Ovary (tissue), 9 donors: Measurements from ENCODE around the gene C2orf80. TPM values are rescaled to one million over a fixed set of nuclear protein-coding genes. Genes with fewer than 3 reads are reported as not detected.
A peak's percentile ranks its signal among the peaks of the same experiment; 100 is the strongest.

ENCODE experiments used
- DNase-seq, 5 donors: peaks; one replicate each; pipeline ENCODE4 v3.0.0-alpha.2; 2019 to 2020
- H3K27ac ChIP-seq, 2 donors: fragments of 200-600 bp; one replicate each; pipeline versions ENCODE4 v1.5.1 to v1.8.0; 2019 to 2022
- H3K27me3 ChIP-seq: fragments of 200-600 bp; one replicate; pipeline ENCODE4 v1.8.0; 2022
- H3K36me3 ChIP-seq: fragments of 200-600 bp; sonication (generic); one replicate; pipeline ENCODE4 v1.5.1; 2019
- H3K4me1 ChIP-seq: one replicate; pipeline ENCODE4 v1.8.1; 2013; ENCODE audit warnings: mild to moderate bottlenecking, moderate library complexity; ENCODE audit not compliant: insufficient read depth
- H3K4me3 ChIP-seq: fragments of 200-600 bp; sonication (generic); one replicate; pipeline ENCODE4 v1.5.1; 2017
- H3K9me3 ChIP-seq, 2 donors: fragments of 200-600 bp in 1 of 2; sonication (generic) in 1 of 2; one replicate each; pipeline versions ENCODE4 v1.5.1 to v1.8.1; 2013 to 2019; ENCODE audit warnings: mild to moderate bottlenecking in 1 of 2, moderate library complexity in 1 of 2
- EP300 ChIP-seq: sonication (generic); formaldehyde crosslinking; IDR thresholded peaks from one replicate; pipeline ENCODE4 v1.6.1; 2017; ENCODE audit warnings: antibody characterized with exemption
- POLR2A ChIP-seq: fragments of 450-650 bp; IDR thresholded peaks from one replicate; pipeline ENCODE4 v1.6.1; 2017; ENCODE audit warnings: antibody characterized with exemption, mild to moderate bottlenecking, moderate library complexity
- WGBS, 3 donors: extraction: QIAGEN DNeasy Blood & Tissue Kit in 1 of 3; methylation state at CpG; one replicate each; pipeline versions ENCODE4 v1.1.5 to v1.1.7; 2013 to 2017; 5-methylcytosine and 5-hydroxymethylcytosine counted together
- intact Hi-C, 4 donors: fragments of 100-400 bp; cut with DNase I; formaldehyde crosslinking; loops; one replicate each; pipeline versions ENCODE4 v1.11.0 to v1.15.1; 2022 to 2023
- polyA plus RNA-seq, 2 donors: library from polyadenylated mRNA; stranded (reverse); fragments of 200-250 nt in 1 of 2; fragments of 350-450 nt in 1 of 2; fragmentation: Illumina TruSeq in 1 of 2; extraction: RNeasy Lipid Tissue Mini Kit (QIAGEN cat#74804) in 1 of 2; gene quantifications; one replicate each; pipeline ENCODE4 v1.2.3, GENCODE V29; 2013 to 2014
- total RNA-seq, 7 donors: library from RNA; depleted of rRNA in 2 of 7; stranded (reverse); fragments of >200 nt in 2 of 7; fragmentation: NEBNext Ultra II Directional in 3 of 7; extraction: Animal tissue kit (Norgen Biotek cat#: 25700) in 3 of 7; gene quantifications; one replicate each; pipeline versions ENCODE4 v1.1.0 to v1.2.4, GENCODE V29; 2016 to 2023
- TF ChIP-seq, protein P1 (sequence below), 3 donors: fragments of 450-650 bp in 2 of 3; fragments of 200-600 bp in 1 of 3; IDR thresholded peaks; one replicate each; pipeline versions ENCODE4 v1.5.1 to v1.8.0; 2016 to 2022; ENCODE audit warnings: antibody characterized with exemption in 3 of 3, mild to moderate bottlenecking in 1 of 3
- donor health status: DM: no; HTN: no; CAD: no; lungs with moderate emphysema.
- donor health status: DM: no; HTN: no; CAD: no.
- donor health status: Bipolar disorder and iron deficiency.
- donor health status: DM: yes; HTN: yes; CAD: no.
- donor health status: DM: no; HTN: no; CAD: no.
- donor health status: DM: yes; HTN: yes; CAD: no.

C2orf80 gene
- total and polyA plus RNA-seq, 9 donors, result not detected

- no peak overlapping the region for H3K4me3 ChIP-seq
- TF ChIP-seq EP300, result no peak
- TF ChIP-seq, protein P1, sequence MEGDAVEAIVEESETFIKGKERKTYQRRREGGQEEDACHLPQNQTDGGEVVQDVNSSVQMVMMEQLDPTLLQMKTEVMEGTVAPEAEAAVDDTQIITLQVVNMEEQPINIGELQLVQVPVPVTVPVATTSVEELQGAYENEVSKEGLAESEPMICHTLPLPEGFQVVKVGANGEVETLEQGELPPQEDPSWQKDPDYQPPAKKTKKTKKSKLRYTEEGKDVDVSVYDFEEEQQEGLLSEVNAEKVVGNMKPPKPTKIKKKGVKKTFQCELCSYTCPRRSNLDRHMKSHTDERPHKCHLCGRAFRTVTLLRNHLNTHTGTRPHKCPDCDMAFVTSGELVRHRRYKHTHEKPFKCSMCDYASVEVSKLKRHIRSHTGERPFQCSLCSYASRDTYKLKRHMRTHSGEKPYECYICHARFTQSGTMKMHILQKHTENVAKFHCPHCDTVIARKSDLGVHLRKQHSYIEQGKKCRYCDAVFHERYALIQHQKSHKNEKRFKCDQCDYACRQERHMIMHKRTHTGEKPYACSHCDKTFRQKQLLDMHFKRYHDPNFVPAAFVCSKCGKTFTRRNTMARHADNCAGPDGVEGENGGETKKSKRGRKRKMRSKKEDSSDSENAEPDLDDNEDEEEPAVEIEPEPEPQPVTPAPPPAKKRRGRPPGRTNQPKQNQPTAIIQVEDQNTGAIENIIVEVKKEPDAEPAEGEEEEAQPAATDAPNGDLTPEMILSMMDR (IDR thresholded peaks at IDR 0.05), result peak; percentile 47 to 69 (median 65)
- WGBS, 3 donors, result 35 to 42% (median 36%) methylated on average over 21 of the region's 21 CpGs
- no peaks in the 10 kb centered on the region for H3K27me3 ChIP-seq
- H3K27ac ChIP-seq, result no peak overlapping the region
- intact Hi-C loops, result loop anchor here in 2 of 4 donors (5.0 kb wide), 1 partner anchor 77 kb away; no protein-coding TSS in a partner anchor
- no peaks in the 10 kb centered on the region for H3K36me3 ChIP-seq
- peak; percentile 69 to 84 (median 75) for DNase-seq
- H3K9me3 ChIP-seq, result no peaks in the 10 kb centered on the region
- no peaks in the 10 kb centered on the region for H3K4me1 ChIP-seq
Measured at GRCh38 chr2:208175069-208175839, 14.6 kb downstream of the C2orf80 start.

GRCh38 chr2:208174144-208174543 lies 15.7 kb downstream of the C2orf80 start:
- Histone ChIP-seq H3K27me3 (no peaks in the 10 kb centered on the region), H3K36me3 (no peaks in the 10 kb centered on the region), H3K4me3 (no peak overlapping the region), H3K9me3 (no peaks in the 10 kb centered on the region), H3K4me1 (no peaks in the 10 kb centered on the region), H3K27ac (no peak overlapping the region)
- no peak for TF ChIP-seq POLR2A
- no peak for TF ChIP-seq EP300
- TF ChIP-seq, protein P1 (IDR thresholded peaks at IDR 0.05), result no peak
- no peak for DNase-seq
- 80 to 88% (median 85%) methylated on average over 9 of the region's 9 CpGs for WGBS, 3 donors
- intact Hi-C loops, result no loop called here

- no peak for TF ChIP-seq POLR2A
- TF ChIP-seq, protein P1 (IDR thresholded peaks at IDR 0.05), result no peak
- TF ChIP-seq EP300, result no peak
- no peak overlapping the region for H3K27ac ChIP-seq
- intact Hi-C loops, result no loop called here
Measured at GRCh38 chr2:208172125-208172524, 17.7 kb downstream of the C2orf80 start.

GRCh38 chr2:208164951-208165755 lies 24.7 kb downstream of the C2orf80 start:
- Histone ChIP-seq H3K27ac (no peak overlapping the region), H3K27me3 (no peaks in the 10 kb centered on the region), H3K4me3 (no peak overlapping the region), H3K9me3 (no peaks in the 10 kb centered on the region), H3K36me3 (no peaks in the 10 kb centered on the region), H3K4me1 (no peaks in the 10 kb centered on the region)
- DNase-seq, result no peak
- TF ChIP-seq, protein P1 (IDR thresholded peaks at IDR 0.05), result no peak
- TF ChIP-seq POLR2A (no peak), EP300 (no peak)
- WGBS, 3 donors, result 82 to 83% (median 83%) methylated on average over 2 of the region's 2 CpGs
- intact Hi-C loops, result loop anchor here in 1 of 4 donors (2.0 kb wide), 1 partner anchor 14 kb away; no protein-coding TSS in a partner anchor

More at GRCh38 chr2:208172125-208172524, 17.7 kb downstream of the C2orf80 start:
- Histone ChIP-seq H3K9me3 (no peaks in the 10 kb centered on the region), H3K36me3 (no peaks in the 10 kb centered on the region), H3K4me1 (no peaks in the 10 kb centered on the region), H3K4me3 (no peak overlapping the region), H3K27me3 (no peaks in the 10 kb centered on the region)
- no peak for DNase-seq
- 74 to 84% (median 75%) methylated on average over 4 of the region's 4 CpGs for WGBS, 3 donors
